B cell (primary cell): Measurements from ENCODE around the gene PTPRN2. TPM values are rescaled to one million over a fixed set of nuclear protein-coding genes. Genes with fewer than 3 reads are reported as not detected.

Experiments used
- ATAC-seq: fragments of 200-7000 bp; cut with Tn5 transposase; one replicate; pipeline ENCODE4 v1.10.0; 2021; ENCODE audit warnings: low read depth, mild to moderate bottlenecking, moderate number of reproducible peaks, moderate library complexity
- CTCF ChIA-PET: fragments of 350-600 bp; sonication (Branson Sonifier 250); formaldehyde crosslinking; loops from one replicate; lab custom pipeline; 2021; ENCODE audit warnings: antibody characterized with exemption, inconsistent platforms; lab: Charles Lee
- POLR2A ChIA-PET: fragments of 350-600 bp; sonication (Branson Sonifier 250); formaldehyde crosslinking; loops from one replicate; lab custom pipeline; 2021; ENCODE audit warnings: antibody characterized with exemption; lab: Charles Lee
- DNase-seq: peaks from one replicate; pipeline ENCODE4 v3.0.0; 2013
- H2AFZ ChIP-seq: 2 replicates; pipeline ENCODE4 v1.6.1; 2012; ENCODE audit warnings: mild to moderate bottlenecking, low read depth, low read length; ENCODE audit not compliant: insufficient read depth, poor library complexity, severe bottlenecking
- H3K27ac ChIP-seq, 2 donors: 1 replicate in 1 of 2; 2 replicates in 1 of 2; pipeline ENCODE4 v1.5.1; 2012 to 2013; ENCODE audit warnings: low read length in 2 of 2, mild to moderate bottlenecking in 2 of 2, moderate library complexity in 1 of 2
- H3K27me3 ChIP-seq, 4 experiments: fragments of 200-600 bp in 1 of 4; sonication (generic) in 1 of 4; replicated peaks in 1 of 4; 1 replicate in 2 of 4; 2 replicates in 2 of 4; pipeline versions ENCODE4 v1.6.1 to v1.7.0; 2013 to 2016; ENCODE audit warnings: low read length in 3 of 4, mild to moderate bottlenecking in 2 of 4, mixed read lengths in 1 of 4, moderate library complexity in 1 of 4; ENCODE audit not compliant: insufficient read depth in 4 of 4, control insufficient read depth in 3 of 4; ENCODE audit errors: control extremely low read depth in 1 of 4
- H3K36me3 ChIP-seq, 2 experiments: replicated peaks in 1 of 2; 1 replicate in 1 of 2; 2 replicates in 1 of 2; pipeline versions ENCODE4 v1.6.1 to v1.7.1; 2013; ENCODE audit warnings: low read length in 1 of 2; ENCODE audit not compliant: insufficient read depth in 2 of 2, control insufficient read depth in 1 of 2; ENCODE audit errors: control extremely low read depth in 1 of 2, extremely low read depth in 1 of 2
- H3K4me1 ChIP-seq, 2 donors: fragments of 200-600 bp in 1 of 2; sonication (generic) in 1 of 2; 1 replicate in 1 of 2; 2 replicates in 1 of 2; pipeline versions ENCODE4 v1.5.1 to v1.6.1; 2013 to 2017; ENCODE audit warnings: low read length in 2 of 2; ENCODE audit not compliant: control insufficient read depth in 2 of 2, insufficient read depth in 2 of 2
- H3K4me2 ChIP-seq: replicated peaks from 2 replicates; pipeline ENCODE3; 2012; ENCODE audit warnings: mild to moderate bottlenecking, low read depth, low read length; ENCODE audit not compliant: poor library complexity, severe bottlenecking
- H3K4me3 ChIP-seq, 5 experiments: fragments of 200-600 bp in 1 of 5; sonication (generic) in 1 of 5; 1 replicate in 3 of 5; 2 replicates in 2 of 5; pipeline versions ENCODE4 v1.5.1 to v1.7.0; 2011 to 2016; ENCODE audit warnings: low read length in 4 of 5, mild to moderate bottlenecking in 4 of 5, low read depth in 2 of 5, control low read depth in 1 of 5, moderate library complexity in 1 of 5; ENCODE audit not compliant: insufficient read depth in 1 of 5; ENCODE audit errors: control extremely low read depth in 1 of 5, extremely low read depth in 1 of 5
- H3K79me2 ChIP-seq: fragments of 200-600 bp; sonication (generic); one replicate; pipeline ENCODE4 v1.6.0; 2016; ENCODE audit warnings: low read length; ENCODE audit not compliant: control insufficient read depth, insufficient read depth
- H3K9ac ChIP-seq: fragments of 200-600 bp; sonication (generic); 2 replicates; pipeline ENCODE4 v1.6.1; 2017; ENCODE audit warnings: mild to moderate bottlenecking, low read length, moderate library complexity
- H3K9me3 ChIP-seq, 3 donors: one replicate each; pipeline versions ENCODE4 v1.6.1 to v1.7.1; 2013; ENCODE audit warnings: low read length in 2 of 3; ENCODE audit not compliant: control insufficient read depth in 2 of 3, insufficient read depth in 1 of 3; ENCODE audit errors: control extremely low read depth in 1 of 3
- H4K20me1 ChIP-seq: 2 replicates; pipeline ENCODE4 v1.6.0; 2012; ENCODE audit warnings: mild to moderate bottlenecking, low read length; ENCODE audit not compliant: insufficient read depth, control insufficient read depth, poor library complexity, severe bottlenecking
- H3K27ac Mint-ChIP-seq: one replicate; pipeline ENCODE4 v1.8.0; 2021; ENCODE audit warnings: mixed read lengths
- H3K27me3 Mint-ChIP-seq: one replicate; pipeline ENCODE4 v1.8.0; 2021; ENCODE audit warnings: mixed read lengths
- H3K4me1 Mint-ChIP-seq: one replicate; pipeline ENCODE4 v1.8.0; 2021; ENCODE audit warnings: mixed read lengths
- H3K4me3 Mint-ChIP-seq: one replicate; pipeline ENCODE4 v1.8.0; 2021; ENCODE audit warnings: mixed read lengths
- H3K9me3 Mint-ChIP-seq: one replicate; pipeline ENCODE4 v1.8.0; 2022; ENCODE audit warnings: mixed read lengths; ENCODE audit not compliant: insufficient read depth
- EZH2 ChIP-seq: IDR thresholded peaks from 2 replicates; pipeline ENCODE4 v1.6.1; 2012; ENCODE audit warnings: borderline replicate concordance, low read depth, mild to moderate bottlenecking, moderate library complexity, low read length; ENCODE audit not compliant: insufficient read depth, poor library complexity, severe bottlenecking
- whole genome bisulfite sequencing: methylation state at CpG from one replicate; pipeline ENCODE4 v1.1.5; 2013; ENCODE audit warnings: missing lambda C conversion rate; ENCODE audit not compliant: insufficient coverage; 5-methylcytosine and 5-hydroxymethylcytosine counted together
- intact Hi-C: fragments of 100-400 bp; cut with micrococcal nuclease; formaldehyde crosslinking; loops from one replicate; pipeline ENCODE4 v1.10.0; 2022
- polyA plus RNA-seq: library from polyadenylated mRNA; depleted of rRNA; stranded (reverse); fragments of >200 nt; gene quantifications from 2 replicates; pipeline ENCODE4 v1.2.3, GENCODE V29; 2012
- total RNA-seq, 2 donors: library from RNA; stranded (reverse); fragments of 120-200 nt in 1 of 2; gene quantifications; 1 replicate in 1 of 2; 2 replicates in 1 of 2; pipeline versions ENCODE4 v1.2.3 to v1.2.4, GENCODE V29; 2013 to 2022
- TF ChIP-seq, protein P1 (sequence below): fragments of 200-600 bp; IDR thresholded peaks from one replicate; pipeline ENCODE4 v1.8.0; 2022; ENCODE audit warnings: antibody characterized with exemption, mild to moderate bottlenecking

PTPRN2 gene
- total and polyA plus RNA-seq, 2 donors (not counting 1 experiment from before 2014, with no cell fraction given): 2.0 to 5.0 TPM

DNA sequence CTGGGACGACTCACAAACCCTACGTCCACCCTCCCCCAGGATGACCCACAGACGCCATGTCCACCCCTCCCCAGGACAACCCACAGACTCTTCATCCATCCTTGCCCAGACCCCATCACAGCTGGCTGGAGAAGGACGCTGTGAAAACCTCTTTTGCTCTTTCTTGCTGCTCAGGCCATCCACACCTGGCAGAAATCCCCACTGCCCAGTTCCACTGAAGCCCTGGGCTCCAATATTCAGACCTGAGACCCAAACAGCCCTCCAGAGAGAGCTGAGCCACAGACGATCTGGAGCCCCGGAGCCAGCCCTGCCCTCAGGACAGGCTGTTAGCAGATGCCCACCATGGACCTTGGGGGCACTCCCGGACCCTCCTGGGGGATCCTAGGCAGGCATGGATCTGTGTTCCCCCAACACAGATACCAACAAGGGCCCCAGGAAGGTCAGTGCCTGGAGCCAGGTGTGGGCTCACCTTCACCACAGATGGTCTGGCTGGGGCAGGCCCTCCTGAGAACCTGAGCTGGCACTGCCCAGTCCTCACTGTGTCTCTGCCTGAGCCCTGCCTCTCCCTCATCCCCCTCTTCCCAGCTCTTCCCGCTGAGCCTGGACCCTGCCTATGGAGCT lies 226.2 kb downstream of the PTPRN2 start:
- CTCF ChIA-PET: no interaction called here
- no peaks in the 10 kb centered on the region for H3K27me3 ChIP-seq
- H3K4me2 ChIP-seq: no peak overlapping the region
- no peak for ATAC-seq
- H3K27me3 Mint-ChIP-seq: no peaks in the 10 kb centered on the region
- no peaks in the 10 kb centered on the region for H3K4me1 Mint-ChIP-seq
- TF ChIP-seq, protein P1, sequence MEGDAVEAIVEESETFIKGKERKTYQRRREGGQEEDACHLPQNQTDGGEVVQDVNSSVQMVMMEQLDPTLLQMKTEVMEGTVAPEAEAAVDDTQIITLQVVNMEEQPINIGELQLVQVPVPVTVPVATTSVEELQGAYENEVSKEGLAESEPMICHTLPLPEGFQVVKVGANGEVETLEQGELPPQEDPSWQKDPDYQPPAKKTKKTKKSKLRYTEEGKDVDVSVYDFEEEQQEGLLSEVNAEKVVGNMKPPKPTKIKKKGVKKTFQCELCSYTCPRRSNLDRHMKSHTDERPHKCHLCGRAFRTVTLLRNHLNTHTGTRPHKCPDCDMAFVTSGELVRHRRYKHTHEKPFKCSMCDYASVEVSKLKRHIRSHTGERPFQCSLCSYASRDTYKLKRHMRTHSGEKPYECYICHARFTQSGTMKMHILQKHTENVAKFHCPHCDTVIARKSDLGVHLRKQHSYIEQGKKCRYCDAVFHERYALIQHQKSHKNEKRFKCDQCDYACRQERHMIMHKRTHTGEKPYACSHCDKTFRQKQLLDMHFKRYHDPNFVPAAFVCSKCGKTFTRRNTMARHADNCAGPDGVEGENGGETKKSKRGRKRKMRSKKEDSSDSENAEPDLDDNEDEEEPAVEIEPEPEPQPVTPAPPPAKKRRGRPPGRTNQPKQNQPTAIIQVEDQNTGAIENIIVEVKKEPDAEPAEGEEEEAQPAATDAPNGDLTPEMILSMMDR: no peak
- no peak for TF ChIP-seq EZH2
- no peaks in the 10 kb centered on the region for H3K9me3 Mint-ChIP-seq
- H3K79me2 ChIP-seq: no peaks in the 10 kb centered on the region
- H3K9ac ChIP-seq: no peak overlapping the region
- no peak overlapping the region for H3K4me3 ChIP-seq
- H3K4me3 Mint-ChIP-seq: no peak overlapping the region
- H3K27ac Mint-ChIP-seq: no peak overlapping the region
- no peaks in the 10 kb centered on the region for H4K20me1 ChIP-seq
- H2AFZ ChIP-seq: no peak overlapping the region
- POLR2A ChIA-PET: no interaction called here
- intact Hi-C loops: no loop called here
- no peaks in the 10 kb centered on the region for H3K36me3 ChIP-seq
- DNase-seq: no peak
- no peaks in the 10 kb centered on the region for H3K4me1 ChIP-seq
- peaks cover 0 to 43% (median 0%) of the 10 kb centered on the region in 3 donors for H3K9me3 ChIP-seq
- no peak overlapping the region for H3K27ac ChIP-seq
- 81% methylated on average over 5 of the region's 8 CpGs for WGBS

DNA sequence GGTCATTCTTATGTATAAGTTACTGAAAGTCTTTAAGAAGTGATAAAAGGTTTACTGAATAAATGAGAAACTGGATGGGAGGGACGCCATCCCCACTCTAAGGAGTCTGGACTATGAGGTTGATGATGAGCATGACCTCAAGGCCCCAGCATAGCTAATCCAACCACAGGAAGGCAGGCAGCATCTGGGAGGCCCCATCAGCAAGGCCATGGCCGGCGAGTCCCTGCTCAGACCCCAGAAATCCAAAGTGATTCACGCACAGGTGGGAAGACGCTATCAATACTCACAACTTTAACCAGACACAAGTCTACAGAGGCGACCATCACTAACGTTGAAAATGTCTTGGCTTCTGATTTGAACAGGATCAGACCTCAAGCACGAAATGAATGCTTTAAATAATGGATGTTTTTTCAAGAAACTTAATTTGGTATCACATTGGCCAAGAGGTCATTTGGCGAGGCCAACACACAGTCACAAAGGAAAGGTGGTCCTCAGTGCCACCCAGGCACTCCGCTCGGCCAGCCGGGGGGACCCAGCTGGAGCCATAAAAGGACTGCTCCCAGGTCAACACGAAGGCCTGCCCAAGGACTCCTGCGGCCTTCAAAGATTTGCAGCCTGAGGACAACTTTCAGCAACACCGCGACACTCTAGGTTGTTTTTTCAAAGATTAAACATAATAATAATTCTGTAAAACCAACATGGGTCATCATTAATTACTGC lies 228.5 kb downstream of the PTPRN2 start:
- Mint-ChIP-seq H3K4me3 (no peak overlapping the region), H3K27ac (no peak overlapping the region), H3K4me1 (no peaks in the 10 kb centered on the region), H3K27me3 (no peaks in the 10 kb centered on the region), H3K9me3 (peaks cover 9% of the 10 kb centered on the region)
- Histone ChIP-seq H4K20me1 (no peaks in the 10 kb centered on the region), H3K79me2 (no peaks in the 10 kb centered on the region), H3K4me1 (no peaks in the 10 kb centered on the region), H3K27me3 (no peaks in the 10 kb centered on the region), H3K9me3 (peaks cover 0 to 41% (median 0%) of the 10 kb centered on the region in 3 donors), H3K9ac (no peak overlapping the region), H3K4me2 (no peak overlapping the region), H3K27ac (no peak overlapping the region), H3K36me3 (no peaks in the 10 kb centered on the region), H3K4me3 (no peak overlapping the region), H2AFZ (no peak overlapping the region)
- DNase-seq (no peak), ATAC-seq (no peak)
- TF ChIP-seq, protein P1: no peak
- no peak for TF ChIP-seq EZH2
- intact Hi-C loops: no loop called here
- POLR2A ChIA-PET: no interaction called here
- WGBS: 91% methylated on average over 9 of the region's 16 CpGs
- CTCF ChIA-PET: no interaction called here
